Endothelial cell of umbilical vein (primary cell): ENCODE measurements around the gene CDK17. TPM values are rescaled to one million over a fixed set of nuclear protein-coding genes. Genes with fewer than 3 reads are reported as not detected.

Source experiments
- BruUV-seq: library from RNA; stranded (reverse); fragments of 400-500 nt; replicated peaks from 2 replicates; lab custom pipeline; 2021; lab: Mats Ljungman, UMichigan
- CTCF ChIA-PET: fragments of 300-600, 350-600 bp; sonication (Branson Sonifier 250); formaldehyde crosslinking; loops from one replicate; lab custom pipeline; 2021; ENCODE audit warnings: antibody characterized with exemption, inconsistent platforms; lab: Charles Lee
- POLR2A ChIA-PET: fragments of 300-600, 350-600 bp; sonication (Branson Sonifier 250); formaldehyde crosslinking; loops from one replicate; lab custom pipeline; 2021; ENCODE audit warnings: antibody characterized with exemption, inconsistent platforms; lab: Charles Lee
- DNase-seq: peaks from one replicate; pipeline ENCODE4 v3.0.0-alpha.2; 2011; ENCODE audit warnings: low read depth, low spot score
- FAIRE-seq: peaks from 2 replicates; lab custom pipeline; 2011; peaks lifted over from hg19 to GRCh38; lab: Jason Lieb, UNC
- H2AFZ ChIP-seq: 2 replicates; pipeline ENCODE4 v1.6.0; 2012; ENCODE audit warnings: low read depth, low read length, control low read depth, inconsistent platforms
- H3K27ac ChIP-seq: 2 replicates; pipeline ENCODE4 v1.5.1; 2011; ENCODE audit warnings: low read depth, mild to moderate bottlenecking, control low read depth, low read length, moderate library complexity; ENCODE audit not compliant: insufficient read depth
- H3K27me3 ChIP-seq, 2 experiments: 2 replicates each; pipeline versions ENCODE4 v1.6.0 to v1.6.1; 2011; ENCODE audit warnings: low read length in 2 of 2, mixed read lengths in 1 of 2; ENCODE audit not compliant: control insufficient read depth in 2 of 2, insufficient read depth in 2 of 2
- H3K36me3 ChIP-seq, 2 experiments: 2 replicates in 1 of 2; 3 replicates in 1 of 2; pipeline ENCODE4 v1.5.1; 2011; ENCODE audit warnings: low read length in 2 of 2, mild to moderate bottlenecking in 1 of 2, moderate library complexity in 1 of 2; ENCODE audit not compliant: control insufficient read depth in 2 of 2, insufficient read depth in 2 of 2; ENCODE audit errors: extremely low read depth in 1 of 2
- H3K4me1 ChIP-seq: 3 replicates; pipeline ENCODE4 v1.5.1; 2011; ENCODE audit warnings: mild to moderate bottlenecking, low read length; ENCODE audit not compliant: control insufficient read depth, insufficient read depth; ENCODE audit errors: extremely low read depth
- H3K4me2 ChIP-seq: 2 replicates; pipeline ENCODE4 v1.6.1; 2011; ENCODE audit warnings: low read length, control low read depth, mixed read lengths; ENCODE audit not compliant: insufficient read depth
- H3K4me3 ChIP-seq, 3 experiments: fragments of 200-600 bp in 1 of 3; sonication (generic), shearing (Covaris generic) in 1 of 3; replicated peaks in 1 of 3; 2 replicates each; pipeline ENCODE4 v1.5.1; 2011 to 2016; ENCODE audit warnings: control low read depth in 3 of 3, low read length in 3 of 3, mild to moderate bottlenecking in 2 of 3, inconsistent platforms in 1 of 3, low read depth in 1 of 3, moderate library complexity in 1 of 3; ENCODE audit not compliant: insufficient read depth in 1 of 3
- H3K79me2 ChIP-seq: 2 replicates; pipeline ENCODE4 v1.6.0; 2012; ENCODE audit warnings: low read length, inconsistent platforms; ENCODE audit not compliant: control insufficient read depth, insufficient read depth
- H3K9ac ChIP-seq: replicated peaks from 2 replicates; pipeline ENCODE3; 2011; ENCODE audit warnings: low read length, control low read depth; ENCODE audit not compliant: insufficient read depth; ENCODE audit errors: extremely low read depth
- H3K9me1 ChIP-seq: replicated peaks from 3 replicates; pipeline ENCODE4 v1.6.0; 2011; ENCODE audit warnings: mild to moderate bottlenecking, low read length; ENCODE audit not compliant: control insufficient read depth, insufficient read depth; ENCODE audit errors: extremely low read depth
- H3K9me3 ChIP-seq: replicated peaks from 2 replicates; pipeline ENCODE4 v1.5.1; 2012; ENCODE audit warnings: low read length, inconsistent platforms; ENCODE audit not compliant: control insufficient read depth, insufficient read depth
- H4K20me1 ChIP-seq: replicated peaks from 2 replicates; pipeline ENCODE3; 2011; ENCODE audit warnings: mild to moderate bottlenecking, low read length; ENCODE audit not compliant: control insufficient read depth, insufficient read depth; ENCODE audit errors: extremely low read depth
- CTCF ChIP-seq, 2 donors: IDR thresholded peaks; 1 replicate in 1 of 2; 2 replicates in 1 of 2; pipeline ENCODE4 v1.5.1; 2011; ENCODE audit warnings: low read length in 2 of 2, mild to moderate bottlenecking in 2 of 2, moderate library complexity in 2 of 2, control low read depth in 1 of 2, inconsistent platforms in 1 of 2, low read depth in 1 of 2; ENCODE audit not compliant: insufficient read depth in 1 of 2; ENCODE audit errors: extremely low read depth in 1 of 2
- EZH2 ChIP-seq: IDR thresholded peaks from 2 replicates; pipeline ENCODE4 v1.6.1; 2012; ENCODE audit warnings: borderline replicate concordance, low read depth, mild to moderate bottlenecking, moderate library complexity, low read length, inconsistent platforms; ENCODE audit not compliant: severe bottlenecking
- MAX ChIP-seq: IDR thresholded peaks from 2 replicates; pipeline ENCODE4 v1.6.1; 2011; ENCODE audit not compliant: insufficient read depth, insufficient read length
- MYC ChIP-seq: IDR thresholded peaks from one replicate; pipeline ENCODE4 v1.6.1; 2011; ENCODE audit warnings: mild to moderate bottlenecking, low read depth, low read length
- POLR2A ChIP-seq: IDR thresholded peaks from 2 replicates; pipeline ENCODE4 v1.6.1; 2012; ENCODE audit warnings: low read depth, mild to moderate bottlenecking, control low read depth, low read length
- POLR2AphosphoS5 ChIP-seq: IDR thresholded peaks from 2 replicates; pipeline ENCODE4 v1.6.1; 2012; ENCODE audit warnings: low read depth, mild to moderate bottlenecking, control low read depth, low read length, moderate library complexity; ENCODE audit not compliant: insufficient read depth
- dilution Hi-C: fragments of 300-500 bp; cut with MboI; formaldehyde crosslinking; loops from one replicate; pipeline ENCODE4 v1.15.0; 2019; ENCODE audit warnings: low sequenced_read_pairs; ENCODE audit not compliant: extremely low pct_ligation_motif_present
- intact Hi-C: fragments of 100-400 bp; cut with micrococcal nuclease; formaldehyde crosslinking; loops from one replicate; pipeline ENCODE4 v1.10.0; 2022
- polyA plus RNA-seq, 4 experiments: library from polyadenylated mRNA; depleted of rRNA in 3 of 4; stranded (reverse) in 3 of 4; unstranded in 1 of 4; fragments of >200 nt; gene quantifications; 2 replicates each; pipeline versions ENCODE4 v1.2.1 to v1.2.3, GENCODE V29; 2011 to 2012; ENCODE audit warnings: missing spikeins in 1 of 4
- small RNA-seq: library from RNA; depleted of rRNA; stranded (forward); fragments of <200 nt; gene quantifications from one replicate; pipeline ENCODE3, GENCODE V24; 2012; ENCODE audit warnings: low replicate concordance, low read depth; ENCODE audit not compliant: insufficient read depth, insufficient read length
- total RNA-seq: library from RNA; stranded (reverse); gene quantifications from 2 replicates; pipeline ENCODE4 v1.2.3, GENCODE V29; 2021

The CDK17 gene
- total and polyA plus RNA-seq, 2 donors (not counting 3 experiments of a cell fraction or from before 2014, with no cell fraction given) = 61.1 to 176 TPM

GRCh38 chr12:96230646-96231045 lies 169.6 kb downstream of the CDK17 start:
- ChIA-PET POLR2A (no interaction called here), CTCF (no interaction called here)
- Histone ChIP-seq H3K4me3 (no peak overlapping the region), H3K9ac (no peak overlapping the region), H3K4me2 (no peak overlapping the region), H3K36me3 (peaks cover 27 to 60% of the 10 kb centered on the region in 2 experiments), H2AFZ (no peak overlapping the region), H3K4me1 (peaks cover 27% of the 10 kb centered on the region), H3K9me1 (no peaks in the 10 kb centered on the region), H3K27me3 (no peaks in the 10 kb centered on the region), H3K9me3 (no peaks in the 10 kb centered on the region), H3K79me2 (peaks cover 98% of the 10 kb centered on the region), H3K27ac (no peak overlapping the region), H4K20me1 (peaks cover 16% of the 10 kb centered on the region)
- TF ChIP-seq POLR2A (no peak), CTCF (IDR thresholded peaks at IDR 0.05; ENCODE audit: extremely low read depth in 1 of 2, insufficient read depth in 1 of 2, low read depth in 1 of 2, low read length in 2 of 2) (no peak), POLR2AphosphoS5 (peak; percentile 13)
- BruUV-seq = no TSS peak
- dilution Hi-C loops (no loop called here), intact Hi-C loops (no loop called here)
- FAIRE-seq = no peak
- DNase-seq = no peak

- Histone ChIP-seq H3K4me1 (peaks cover 28% of the 10 kb centered on the region), H3K9me1 (no peaks in the 10 kb centered on the region), H3K27ac (peak overlapping the region; percentile 35), H3K4me2 (no peak overlapping the region), H3K9me3 (no peaks in the 10 kb centered on the region), H4K20me1 (peaks cover 16% of the 10 kb centered on the region), H3K4me3 (no peak overlapping the region), H2AFZ (no peak overlapping the region), H3K36me3 (peaks cover 42 to 54% of the 10 kb centered on the region in 2 experiments), H3K79me2 (peaks cover 98% of the 10 kb centered on the region), H3K27me3 (no peaks in the 10 kb centered on the region), H3K9ac (no peak overlapping the region)
- CTCF ChIA-PET = interaction anchor here (0.6 to 1.6 kb wide), 4 partner anchors 9 to 27 kb away, joined by 3 to 7 read pairs (median 4); no protein-coding TSS in a partner anchor
- TF ChIP-seq MYC (no peak), EZH2 (no peak), MAX (no peak)
- intact Hi-C loops (loop anchor here (10.0 kb wide), 1 partner anchor 594 kb away; no protein-coding TSS in a partner anchor), dilution Hi-C loops (no loop called here)
- POLR2A ChIA-PET = no interaction called here
- FAIRE-seq (no peak), DNase-seq (no peak)
- BruUV-seq = no TSS peak
Observed at GRCh38 chr12:96228566-96229248, 171.5 kb downstream of the CDK17 start.

Small RNA genes within 50 kb of the gene (small RNA-seq; reads per million reads assigned to genes)
- 1.3 reads per million for gene RN7SKP11
- not detected for gene RNU4-24P

Other genes with a start within 250 kb of the CDK17 start
- gene ELK3, start 206.1 kb downstream of the CDK17 start, total RNA-seq = 128 and 132 TPM in 2 replicates
- 51.4 and 64.8 TPM in 2 replicates for gene ELK3, start 206.1 kb downstream of the CDK17 start, polyA plus RNA-seq
- 21.5 and 26.9 TPM in 2 replicates for gene CFAP54, start 89.1 kb upstream of the CDK17 start, total RNA-seq
- gene CFAP54, start 89.1 kb upstream of the CDK17 start, polyA plus RNA-seq = 3.2 and 3.6 TPM in 2 replicates